Cardiac fibroblast (primary cell): ENCODE results near the gene TUT1.
"Not testable (repeated sequence)": the region's sequence is repeated elsewhere in the genome, so short reads cannot be mapped to it uniquely, and the experiment has no call there.

ENCODE experiments used
- DNase-seq, 2 donors: peaks; one replicate each; pipeline versions ENCODE4 v3.0.0 to v3.0.0-alpha.2; 2010; ENCODE audit warnings: low read depth in 2 of 2
- H3K4me3 ChIP-seq, 2 donors: replicated peaks in 1 of 2; 1 replicate in 1 of 2; 2 replicates in 1 of 2; pipeline ENCODE4 v1.5.1; 2011; ENCODE audit warnings: low read depth in 2 of 2, low read length in 2 of 2, mild to moderate bottlenecking in 2 of 2, moderate library complexity in 1 of 2
- TF ChIP-seq, protein P1 (sequence below): IDR thresholded peaks from one replicate; pipeline ENCODE4 v1.5.1; 2011; ENCODE audit warnings: low read depth, mild to moderate bottlenecking, low read length, inconsistent platforms

Gene TUT1

DNA sequence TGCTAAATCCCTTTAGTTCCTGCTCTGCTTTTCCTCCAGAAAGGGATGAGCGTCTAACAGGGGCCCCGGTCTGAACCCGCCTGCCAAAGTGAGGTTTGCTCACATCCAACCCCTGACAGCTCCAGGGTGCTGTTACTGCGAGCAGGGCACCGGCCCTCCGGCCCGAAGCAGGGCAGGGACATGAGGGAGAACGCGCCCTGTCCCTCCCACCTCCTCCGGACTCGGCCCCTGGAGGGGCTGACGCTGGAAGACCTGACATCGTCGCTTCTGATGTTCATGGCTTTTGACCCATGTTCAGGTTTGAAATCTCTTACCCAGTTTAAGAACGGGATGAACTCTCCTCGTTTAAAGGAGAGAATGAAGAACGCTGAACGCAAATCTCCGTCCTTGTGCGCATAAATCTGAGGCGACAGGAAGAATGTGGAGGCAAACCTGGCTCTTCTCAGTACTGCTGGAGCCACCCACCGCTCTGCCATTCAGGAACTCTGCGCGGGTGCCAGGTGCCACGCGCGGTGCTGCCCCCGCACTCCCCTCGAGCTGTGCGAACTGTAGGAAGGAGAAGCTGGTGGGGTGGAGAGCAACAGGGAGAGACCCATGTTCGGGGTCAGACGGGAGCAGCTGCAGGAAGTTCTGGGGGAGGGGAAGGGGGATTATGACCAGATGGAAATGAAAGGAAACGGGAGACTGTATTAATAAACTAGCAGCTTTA lies 16.8 kb downstream of the TUT1 start:
- TF ChIP-seq, protein P1, sequence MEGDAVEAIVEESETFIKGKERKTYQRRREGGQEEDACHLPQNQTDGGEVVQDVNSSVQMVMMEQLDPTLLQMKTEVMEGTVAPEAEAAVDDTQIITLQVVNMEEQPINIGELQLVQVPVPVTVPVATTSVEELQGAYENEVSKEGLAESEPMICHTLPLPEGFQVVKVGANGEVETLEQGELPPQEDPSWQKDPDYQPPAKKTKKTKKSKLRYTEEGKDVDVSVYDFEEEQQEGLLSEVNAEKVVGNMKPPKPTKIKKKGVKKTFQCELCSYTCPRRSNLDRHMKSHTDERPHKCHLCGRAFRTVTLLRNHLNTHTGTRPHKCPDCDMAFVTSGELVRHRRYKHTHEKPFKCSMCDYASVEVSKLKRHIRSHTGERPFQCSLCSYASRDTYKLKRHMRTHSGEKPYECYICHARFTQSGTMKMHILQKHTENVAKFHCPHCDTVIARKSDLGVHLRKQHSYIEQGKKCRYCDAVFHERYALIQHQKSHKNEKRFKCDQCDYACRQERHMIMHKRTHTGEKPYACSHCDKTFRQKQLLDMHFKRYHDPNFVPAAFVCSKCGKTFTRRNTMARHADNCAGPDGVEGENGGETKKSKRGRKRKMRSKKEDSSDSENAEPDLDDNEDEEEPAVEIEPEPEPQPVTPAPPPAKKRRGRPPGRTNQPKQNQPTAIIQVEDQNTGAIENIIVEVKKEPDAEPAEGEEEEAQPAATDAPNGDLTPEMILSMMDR = no peak

DNA sequence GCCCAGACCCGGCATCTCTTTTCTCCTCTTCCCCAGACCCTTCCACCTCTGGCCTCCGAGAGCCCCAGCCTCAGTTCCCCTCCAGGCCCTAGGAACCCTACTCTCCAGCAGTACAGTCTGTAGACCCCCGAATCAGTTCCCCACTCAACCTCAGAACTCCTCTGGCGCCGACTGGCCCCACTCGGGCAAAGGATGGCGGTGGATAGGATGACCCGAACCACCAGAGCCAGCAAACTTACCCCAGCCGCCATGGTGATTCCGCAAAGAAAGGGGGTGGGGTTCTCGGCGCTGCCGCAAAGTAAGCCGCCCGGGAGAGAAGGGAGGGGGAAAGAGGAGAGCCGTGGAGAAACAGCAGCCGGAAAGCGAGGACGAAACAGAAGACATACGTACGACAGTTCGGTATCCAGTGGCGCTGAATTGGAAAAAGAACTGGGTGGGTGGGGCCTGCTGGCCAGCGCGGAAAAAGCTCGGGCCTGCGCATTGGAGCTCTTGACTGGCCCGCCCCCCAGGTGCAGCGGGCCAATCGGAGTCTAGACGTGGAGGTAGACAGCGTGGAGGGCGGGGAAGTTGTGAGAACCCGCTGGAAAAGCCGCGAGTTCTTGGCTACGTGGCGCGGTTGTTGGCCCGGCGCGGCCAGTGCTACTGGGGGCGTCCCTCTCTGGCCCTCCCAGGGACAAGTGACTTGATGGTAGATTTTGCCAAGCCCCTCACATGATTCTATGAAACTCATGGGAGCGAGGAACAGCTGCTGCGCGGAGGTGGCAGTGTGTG lies 17.5 kb downstream of the TUT1 start, which contains the start of gene EEF1G:
EEF1G (minus strand) TSS at position 300 of the 771 bp plus-strand sequence; CDS start at position 251, 49 bp downstream.
- DNase-seq = peak; percentile 100
- peak within 1 kb of the TSS; percentile 95 for H3K4me3 ChIP-seq
- TF ChIP-seq, protein P1 = no peak

More for the DNA sequence above, 16.8 kb downstream of the TUT1 start:
- peak overlapping the region; percentile 65 to 70 for H3K4me3 ChIP-seq
- peak; percentile 37 to 42 for DNase-seq

DNA sequence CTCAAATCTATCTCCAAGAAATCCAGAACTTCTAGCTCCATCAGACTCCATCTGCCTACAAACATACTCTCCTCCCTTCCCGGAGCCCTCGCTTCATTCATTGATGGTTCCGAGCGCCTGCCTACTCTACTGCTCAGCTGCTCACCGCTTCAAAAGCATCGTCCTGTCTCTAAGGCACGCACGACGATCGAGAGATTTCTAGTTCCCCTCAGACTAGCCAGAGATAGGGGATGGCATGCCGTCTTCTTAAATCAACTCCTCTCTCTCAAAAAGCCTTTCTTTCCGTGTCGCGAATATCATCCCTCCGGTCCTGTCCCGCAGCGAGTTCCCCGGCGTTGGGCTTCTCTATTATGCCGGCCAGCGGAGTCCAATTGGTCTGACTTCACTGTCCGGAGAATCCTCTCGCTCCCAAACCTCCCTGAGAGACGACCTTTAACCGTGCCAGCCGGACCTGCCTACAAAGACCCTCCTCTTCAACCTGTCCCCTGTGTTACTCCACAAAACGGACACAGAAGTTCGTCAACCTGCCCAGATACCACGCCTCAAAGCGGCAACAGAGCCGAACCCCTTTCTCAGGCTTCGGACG lies 18.2 kb downstream of the TUT1 start:
- peak in 1 of 2 donors; percentile 37 for DNase-seq
- TF ChIP-seq, protein P1 = no peak
- H3K4me3 ChIP-seq = peak overlapping the region; percentile 95

DNA sequence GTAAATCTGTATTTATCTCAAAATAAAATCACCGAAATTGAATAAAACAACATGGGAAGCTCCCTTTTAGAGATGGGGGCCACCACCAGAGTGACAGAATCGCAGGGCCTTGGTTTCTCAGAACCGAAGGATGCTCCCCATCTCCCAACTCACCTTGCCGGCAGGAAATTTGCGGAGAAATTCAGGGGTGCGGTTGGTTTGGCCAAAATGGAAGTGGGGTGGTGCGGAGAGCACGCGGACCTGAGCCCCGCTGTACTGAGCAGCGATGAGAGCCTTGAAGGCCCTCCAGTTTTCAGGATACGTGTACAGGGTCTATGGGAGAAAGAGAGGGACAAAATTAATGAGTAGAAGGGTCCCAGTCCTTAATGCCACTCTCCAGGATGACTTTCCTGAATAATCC lies 18.9 kb downstream of the TUT1 start:
- peak overlapping the region; percentile 95 for H3K4me3 ChIP-seq
- TF ChIP-seq, protein P1 = no peak
- DNase-seq = no peak

DNA sequence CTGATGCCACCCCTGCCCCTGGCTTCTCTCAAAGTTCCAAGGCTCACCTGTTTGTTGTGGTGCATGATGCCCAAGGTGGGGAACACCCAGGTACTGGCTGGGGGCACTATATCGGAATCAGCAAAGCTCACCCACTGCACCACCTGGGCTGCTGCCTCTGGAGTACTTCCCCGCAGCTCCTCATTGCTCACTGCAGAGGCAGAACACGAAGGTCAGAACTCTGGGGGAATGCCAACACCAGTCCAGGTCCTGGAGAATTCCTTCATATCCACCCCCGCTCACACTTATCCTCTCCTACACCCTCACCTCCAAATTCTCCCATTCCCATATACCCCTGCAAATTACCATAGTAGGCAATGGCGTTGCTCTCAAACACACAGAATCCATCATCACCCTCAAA lies 19.8 kb downstream of the TUT1 start:
- H3K4me3 ChIP-seq, DNase-seq: not testable (repeated sequence)

DNA sequence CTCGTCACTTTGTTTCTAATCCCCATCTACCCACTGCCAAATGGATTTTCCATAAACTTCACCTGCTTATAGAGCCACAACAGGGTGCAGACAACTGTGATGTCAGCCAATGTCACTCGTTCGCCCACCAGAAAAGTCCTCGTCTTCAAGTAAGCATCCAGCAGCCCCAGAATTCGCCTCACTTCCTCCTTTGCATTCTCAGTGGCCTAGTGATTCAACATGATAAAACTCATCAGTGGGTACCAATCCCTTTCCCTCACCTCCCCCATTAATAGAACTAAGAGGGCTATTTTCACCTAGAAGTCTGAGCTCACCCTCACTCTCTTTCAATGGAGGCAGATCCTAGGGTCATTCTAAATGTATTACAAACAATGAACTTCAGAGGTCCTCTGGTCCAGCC lies 20.4 kb downstream of the TUT1 start:
- not testable (repeated sequence) for DNase-seq, H3K4me3 ChIP-seq

DNA sequence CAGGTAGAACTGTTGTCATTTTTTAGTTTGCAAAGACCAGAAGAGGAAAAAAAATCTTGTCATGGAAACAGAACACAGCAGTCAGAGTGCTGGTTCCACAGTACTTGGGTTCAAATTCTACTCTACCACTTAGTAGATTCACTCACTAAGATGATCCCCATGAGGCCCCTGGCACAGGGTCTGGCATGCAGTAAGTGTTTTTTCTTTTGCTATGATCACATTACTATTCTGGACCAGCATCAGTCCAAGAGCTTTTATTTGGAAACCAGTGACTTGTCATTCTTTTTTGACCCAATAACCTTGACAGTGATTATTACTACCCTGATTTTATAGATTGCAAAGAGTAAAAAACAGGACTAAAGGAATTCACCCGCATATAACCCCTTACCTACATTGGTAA lies 21.7 kb downstream of the TUT1 start:
- no peak for DNase-seq
- no peak overlapping the region for H3K4me3 ChIP-seq
- TF ChIP-seq, protein P1 = no peak
